ENCODE measurements around the gene VPS13A. TPM values are rescaled to one million over a fixed set of nuclear protein-coding genes. Genes with fewer than 3 reads are reported as not detected.

The VPS13A gene
- total RNA-seq, 1 experiment from 2014 or later, result 52.8 TPM

GRCh38 chr9:77325058-77325457 lies 147.7 kb downstream of the VPS13A start:
- ChIA-PET POLR2A (no interaction called here), CTCF (no interaction called here), RAD21 (ENCODE audit: low non-redundant PET in 1 of 2, low total read pairs in 2 of 2, uncharacterized antibody in 2 of 2, unreplicated experiment in 2 of 2) (no interaction called here)
- Histone ChIP-seq H3K27me3 (ENCODE audit: insufficient read depth, low read length) (no peaks in the 10 kb centered on the region), H4K20me1 (ENCODE audit: insufficient read depth) (peaks cover 3% of the 10 kb centered on the region; the same call in 1 of the 2 replicates), H3K79me2 (ENCODE audit: insufficient read depth, low read length) (no peaks in the 10 kb centered on the region), H3K9me3 (ENCODE audit: control insufficient read depth in 1 of 2, insufficient read depth in 1 of 2, low read depth in 1 of 2, low read length in 2 of 2) (no peaks in the 10 kb centered on the region), H3K4me3 (replicated peaks in 1 of 2; ENCODE audit: low read depth in 1 of 2, low read length in 2 of 2) (no peak overlapping the region), H3K4me2 (ENCODE audit: low read length) (no peak overlapping the region), H3K9me2 (ENCODE audit: insufficient read depth) (no peaks in the 10 kb centered on the region), H2AFZ (ENCODE audit: low read depth, low read length, poor library complexity, severe bottlenecking) (no peak overlapping the region), H3K27ac (ENCODE audit: low read depth, low read length) (no peak overlapping the region), H3K9ac (ENCODE audit: low read length) (no peak overlapping the region), H3K36me3 (ENCODE audit: control insufficient read depth in 1 of 2, insufficient read depth in 2 of 2, low read length in 2 of 2) (0 out of 4 replicates have a peak, but pooled peaks cover 0 to 12% of the 10 kb centered on the region in 2 experiments), H3K4me1 (ENCODE audit: control insufficient read depth in 1 of 2, insufficient read depth in 2 of 2, low read length in 2 of 2) (no peaks in the 10 kb centered on the region)
- ATAC-seq, result no peak
- DNase-seq (ENCODE audit: low read depth, low spot score), result no peak
- intact Hi-C loops (cut with micrococcal nuclease), result no loop called here
- TF ChIP-seq ELF1 (IDR thresholded peaks at IDR 0.05; ENCODE audit: borderline replicate concordance, low read depth) (no peak), REST (IDR thresholded peaks at IDR 0.05; ENCODE audit: low read depth) (no peak), EZH2phosphoT487 (IDR thresholded peaks at IDR 0.05; ENCODE audit: borderline replicate concordance) (no peak), EZH2 (IDR thresholded peaks at IDR 0.05) (no peak), EGR1 (IDR thresholded peaks at IDR 0.05; ENCODE audit: low read depth) (no peak), ATF3 (IDR thresholded peaks at IDR 0.05) (no peak), POLR2AphosphoS5 (IDR thresholded peaks at IDR 0.05; ENCODE audit: low read depth, low read length) (no peak), ZNF274 (IDR thresholded peaks at IDR 0.05; ENCODE audit: low read depth, low read length) (no peak), JUND (IDR thresholded peaks at IDR 0.05) (no peak), POLR2A (IDR thresholded peaks at IDR 0.05; ENCODE audit: borderline replicate concordance, extremely low read depth, insufficient read depth, insufficient read length) (no peak), CEBPB (IDR thresholded peaks at IDR 0.05; ENCODE audit: low read depth) (no peak), MAX (IDR thresholded peaks at IDR 0.05) (no peak), SIN3A (IDR thresholded peaks at IDR 0.05; ENCODE audit: low read depth) (no peak), ZBTB33 (IDR thresholded peaks at IDR 0.05; ENCODE audit: extremely low read depth, insufficient replicate concordance, low read length) (no peak)
- no TSS peak for BruUV-seq (replicated peaks)

Measured in HCT116 (cell line).